HEK293 (cell line): ENCODE results near the gene ZNF790.
A peak's percentile ranks its signal among the peaks of the same experiment; 100 is the strongest.

Source experiments
- BCL11A ChIP-seq: fragments of 450-650 bp; formaldehyde crosslinking; IDR thresholded peaks from 2 replicates; pipeline ENCODE4 v1.5.1; 2016; ENCODE audit warnings: low read depth, missing biosample characterization, missing genetic modification characterization
- FEZF1 ChIP-seq: fragments of 450-650 bp; formaldehyde crosslinking; IDR thresholded peaks from 2 replicates; pipeline ENCODE4 v1.5.1; 2016; ENCODE audit warnings: missing biosample characterization, missing genetic modification characterization
- HOXD13 ChIP-seq: sonication (generic); formaldehyde crosslinking; IDR thresholded peaks from 2 replicates; pipeline ENCODE4 v1.8.0; 2022; ENCODE audit warnings: missing genetic modification reagents, borderline replicate concordance
- IKZF3 ChIP-seq: fragments of 450-650 bp; IDR thresholded peaks from 2 replicates; pipeline ENCODE4 v1.5.0; 2018; ENCODE audit warnings: missing biosample characterization, mild to moderate bottlenecking, missing genetic modification characterization, moderate library complexity
- KLF1 ChIP-seq: fragments of 450-650 bp; formaldehyde crosslinking; IDR thresholded peaks from 2 replicates; pipeline ENCODE4 v1.5.1; 2016; ENCODE audit warnings: missing biosample characterization, missing genetic modification characterization
- MYNN ChIP-seq: fragments of 450-650 bp; formaldehyde crosslinking; IDR thresholded peaks from 2 replicates; pipeline ENCODE4 v1.5.1; 2016; ENCODE audit warnings: missing biosample characterization, missing genetic modification characterization, borderline replicate concordance
- MZF1 ChIP-seq: fragments of 450-650 bp; formaldehyde crosslinking; IDR thresholded peaks from 2 replicates; pipeline ENCODE4 v1.5.1; 2017; ENCODE audit warnings: missing biosample characterization, missing genetic modification characterization, borderline replicate concordance
- SCRT1 ChIP-seq: fragments of 450-650 bp; formaldehyde crosslinking; IDR thresholded peaks from 2 replicates; pipeline ENCODE4 v1.5.1; 2016; ENCODE audit warnings: missing biosample characterization, missing genetic modification characterization, borderline replicate concordance
- TCF7L2 ChIP-seq: IDR thresholded peaks from 2 replicates; pipeline ENCODE4 v1.6.1; 2011; ENCODE audit warnings: low read depth, mild to moderate bottlenecking, inconsistent platforms, low read length, moderate library complexity, borderline replicate concordance
- ZBTB20 ChIP-seq: fragments of 450-650 bp; formaldehyde crosslinking; IDR thresholded peaks from 2 replicates; pipeline ENCODE4 v1.5.1; 2016; ENCODE audit warnings: missing biosample characterization, missing genetic modification characterization
- ZBTB48 ChIP-seq: fragments of 450-650 bp; formaldehyde crosslinking; IDR thresholded peaks from 2 replicates; pipeline ENCODE4 v1.5.1; 2016; ENCODE audit warnings: missing biosample characterization, missing genetic modification characterization
- ZFP37 ChIP-seq: fragments of 450-650 bp; formaldehyde crosslinking; IDR thresholded peaks from 2 replicates; pipeline ENCODE4 v1.5.1; 2016; ENCODE audit warnings: missing biosample characterization, missing genetic modification characterization
- ZFP41 ChIP-seq: fragments of 450-650 bp; formaldehyde crosslinking; IDR thresholded peaks from 2 replicates; pipeline ENCODE4 v1.5.1; 2016; ENCODE audit warnings: missing biosample characterization, missing genetic modification characterization, borderline replicate concordance
- ZFP69B ChIP-seq: fragments of 450-650 bp; formaldehyde crosslinking; IDR thresholded peaks from 2 replicates; pipeline ENCODE4 v1.5.1; 2016; ENCODE audit warnings: missing biosample characterization, missing genetic modification characterization
- ZNF112 ChIP-seq: fragments of 450-650 bp; formaldehyde crosslinking; IDR thresholded peaks from 2 replicates; pipeline ENCODE4 v1.5.0; 2017; ENCODE audit warnings: missing biosample characterization, missing genetic modification characterization
- ZNF114 ChIP-seq: fragments of 450-650 bp; formaldehyde crosslinking; IDR thresholded peaks from 2 replicates; pipeline ENCODE4 v1.5.0; 2017; ENCODE audit warnings: missing biosample characterization, missing genetic modification characterization
- ZNF157 ChIP-seq: fragments of 450-650 bp; formaldehyde crosslinking; IDR thresholded peaks from 2 replicates; pipeline ENCODE4 v1.5.1; 2016; ENCODE audit warnings: missing biosample characterization, missing genetic modification characterization
- ZNF169 ChIP-seq: fragments of 450-650 bp; formaldehyde crosslinking; IDR thresholded peaks from 2 replicates; pipeline ENCODE4 v1.5.1; 2016; ENCODE audit warnings: missing biosample characterization, missing genetic modification characterization
- ZNF175 ChIP-seq: fragments of 450-650 bp; formaldehyde crosslinking; IDR thresholded peaks from 2 replicates; pipeline ENCODE4 v1.5.1; 2016; ENCODE audit warnings: missing biosample characterization, missing genetic modification characterization
- ZNF184 ChIP-seq: fragments of 450-650 bp; IDR thresholded peaks from 2 replicates; pipeline ENCODE4 v1.5.1; 2018; ENCODE audit warnings: missing biosample characterization, mild to moderate bottlenecking, missing genetic modification characterization
- ZNF221 ChIP-seq: fragments of 450-650 bp; formaldehyde crosslinking; IDR thresholded peaks from 2 replicates; pipeline ENCODE4 v1.5.1; 2017; ENCODE audit warnings: missing biosample characterization, missing genetic modification characterization, borderline replicate concordance
- ZNF24 ChIP-seq: fragments of 450-650 bp; formaldehyde crosslinking; IDR thresholded peaks from 2 replicates; pipeline ENCODE4 v1.5.1; 2016; ENCODE audit warnings: missing biosample characterization, missing genetic modification characterization
- ZNF266 ChIP-seq: fragments of 450-650 bp; formaldehyde crosslinking; IDR thresholded peaks from 2 replicates; pipeline ENCODE4 v1.5.1; 2016; ENCODE audit warnings: missing biosample characterization, missing genetic modification characterization, low read depth
- ZNF302 ChIP-seq: fragments of 450-650 bp; formaldehyde crosslinking; IDR thresholded peaks from 2 replicates; pipeline ENCODE4 v1.5.1; 2016; ENCODE audit warnings: missing biosample characterization, missing genetic modification characterization, low read depth
- ZNF324 ChIP-seq: fragments of 450-650 bp; formaldehyde crosslinking; IDR thresholded peaks from 2 replicates; pipeline ENCODE4 v1.5.1; 2016; ENCODE audit warnings: missing biosample characterization, missing genetic modification characterization
- ZNF335 ChIP-seq: fragments of 450-650 bp; formaldehyde crosslinking; conservative IDR thresholded peaks from 2 replicates; pipeline ENCODE4 v1.5.1; 2016; ENCODE audit warnings: missing biosample characterization, missing genetic modification characterization
- ZNF37A ChIP-seq: fragments of 450-650 bp; IDR thresholded peaks from 2 replicates; pipeline ENCODE4 v1.5.1; 2018; ENCODE audit warnings: missing biosample characterization, missing genetic modification characterization
- ZNF423 ChIP-seq: fragments of 450-650 bp; formaldehyde crosslinking; IDR thresholded peaks from 2 replicates; pipeline ENCODE4 v1.5.1; 2016; ENCODE audit warnings: missing biosample characterization, missing genetic modification characterization
- ZNF521 ChIP-seq: fragments of 450-650 bp; formaldehyde crosslinking; IDR thresholded peaks from 2 replicates; pipeline ENCODE4 v1.5.1; 2017; ENCODE audit warnings: missing biosample characterization, mild to moderate bottlenecking, missing genetic modification characterization
- ZNF610 ChIP-seq: fragments of 450-650 bp; formaldehyde crosslinking; IDR thresholded peaks from 2 replicates; pipeline ENCODE4 v1.5.1; 2016; ENCODE audit warnings: missing biosample characterization, missing genetic modification characterization, borderline replicate concordance
- ZNF624 ChIP-seq: fragments of 450-650 bp; formaldehyde crosslinking; IDR thresholded peaks from 2 replicates; pipeline ENCODE4 v1.5.1; 2017; ENCODE audit warnings: missing biosample characterization, missing genetic modification characterization
- ZNF626 ChIP-seq: fragments of 450-650 bp; sonication (Bioruptor Pico); formaldehyde crosslinking; IDR thresholded peaks from 2 replicates; pipeline ENCODE4 v1.5.1; 2018; ENCODE audit warnings: missing biosample characterization, missing genetic modification characterization, inconsistent platforms
- ZNF639 ChIP-seq: fragments of 450-650 bp; formaldehyde crosslinking; IDR thresholded peaks from 2 replicates; pipeline ENCODE4 v1.5.1; 2016; ENCODE audit warnings: missing biosample characterization, missing genetic modification characterization
- ZNF704 ChIP-seq: fragments of 450-650 bp; formaldehyde crosslinking; IDR thresholded peaks from 2 replicates; pipeline ENCODE4 v1.5.1; 2016; ENCODE audit warnings: missing biosample characterization, missing genetic modification characterization
- ZNF792 ChIP-seq: fragments of 450-650 bp; formaldehyde crosslinking; IDR thresholded peaks from 2 replicates; pipeline ENCODE4 v1.5.1; 2016; ENCODE audit warnings: missing biosample characterization, missing genetic modification characterization
- ZNF837 ChIP-seq: fragments of 450-650 bp; formaldehyde crosslinking; IDR thresholded peaks from 2 replicates; pipeline ENCODE4 v1.5.1; 2016; ENCODE audit warnings: missing biosample characterization, missing genetic modification characterization
- TF ChIP-seq, protein P1 (sequence below): fragments of 450-650 bp; formaldehyde crosslinking; IDR thresholded peaks from 2 replicates; pipeline ENCODE4 v1.5.1; 2017; ENCODE audit warnings: missing biosample characterization, missing genetic modification characterization

The ZNF790 gene

GRCh38 chr19:36850559-36851442 is 12.6 kb upstream of the ZNF790 start, which contains the start of gene ZNF345 (continued):
- TF ChIP-seq, protein P1, sequence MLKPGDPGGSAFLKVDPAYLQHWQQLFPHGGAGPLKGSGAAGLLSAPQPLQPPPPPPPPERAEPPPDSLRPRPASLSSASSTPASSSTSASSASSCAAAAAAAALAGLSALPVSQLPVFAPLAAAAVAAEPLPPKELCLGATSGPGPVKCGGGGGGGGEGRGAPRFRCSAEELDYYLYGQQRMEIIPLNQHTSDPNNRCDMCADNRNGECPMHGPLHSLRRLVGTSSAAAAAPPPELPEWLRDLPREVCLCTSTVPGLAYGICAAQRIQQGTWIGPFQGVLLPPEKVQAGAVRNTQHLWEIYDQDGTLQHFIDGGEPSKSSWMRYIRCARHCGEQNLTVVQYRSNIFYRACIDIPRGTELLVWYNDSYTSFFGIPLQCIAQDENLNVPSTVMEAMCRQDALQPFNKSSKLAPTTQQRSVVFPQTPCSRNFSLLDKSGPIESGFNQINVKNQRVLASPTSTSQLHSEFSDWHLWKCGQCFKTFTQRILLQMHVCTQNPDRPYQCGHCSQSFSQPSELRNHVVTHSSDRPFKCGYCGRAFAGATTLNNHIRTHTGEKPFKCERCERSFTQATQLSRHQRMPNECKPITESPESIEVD: no peak
- TF ChIP-seq IKZF3 (tag by site-specific recombination): peak; percentile 30; the same call in 1 of the 2 replicates
- peak; percentile 91 for TF ChIP-seq ZNF792 (tag by site-specific recombination)
- no peak; the same call in 1 of the 2 replicates for TF ChIP-seq ZNF610 (tag by site-specific recombination)
- no peak; the same call in 1 of the 2 replicates for TF ChIP-seq ZNF837 (tag by site-specific recombination)
- TF ChIP-seq ZFP37 (tag by site-specific recombination): peak; percentile 90; the same call in 1 of the 2 replicates
- TF ChIP-seq ZNF266 (tag by site-specific recombination): peak; percentile 65; the same call in 1 of the 2 replicates
- TF ChIP-seq ZNF624 (tag by site-specific recombination): peak; percentile 50; the same call in 1 of the 2 replicates
- no peak for TF ChIP-seq TCF7L2
- peak; percentile 88 for TF ChIP-seq ZBTB48
- TF ChIP-seq ZNF302 (tag by site-specific recombination): no peak
- no peak for TF ChIP-seq ZNF175
- TF ChIP-seq ZFP41: no peak
- TF ChIP-seq ZNF423 (tag by site-specific recombination): no peak
- no peak for TF ChIP-seq FEZF1
- peak; percentile 65; the same call in 1 of the 2 replicates for TF ChIP-seq BCL11A (tag by site-specific recombination)
- TF ChIP-seq ZNF114 (tag by site-specific recombination): no peak
- peak; percentile 54 for TF ChIP-seq MZF1 (tag by site-specific recombination)
- TF ChIP-seq MYNN (tag by site-specific recombination): no peak
- no peak for TF ChIP-seq ZNF521 (tag by site-specific recombination)
- no peak; the same call in 1 of the 2 replicates for TF ChIP-seq ZNF24 (tag by site-specific recombination)
- TF ChIP-seq SCRT1: peak; percentile 99
- peak; percentile 68 for TF ChIP-seq ZNF157 (tag by site-specific recombination)
- no peak for TF ChIP-seq HOXD13 (CRISPR knock-in tag)
- TF ChIP-seq ZNF335 (tag by site-specific recombination): peak; percentile 100
- peak; percentile 87 for TF ChIP-seq ZFP69B (tag by site-specific recombination)
- TF ChIP-seq ZNF626: no peak
- peak; percentile 74; the same call in 1 of the 2 replicates for TF ChIP-seq ZNF169 (tag by site-specific recombination)
- peak; percentile 98 for TF ChIP-seq ZBTB20
- no peak for TF ChIP-seq ZNF221
- no peak for TF ChIP-seq ZNF184
- no peak; the same call in 1 of the 2 replicates for TF ChIP-seq ZNF704
- peak; percentile 83 for TF ChIP-seq KLF1
- TF ChIP-seq ZNF37A: no peak
- TF ChIP-seq ZNF112 (tag by site-specific recombination): no peak
- TF ChIP-seq ZNF639 (tag by site-specific recombination): 0 out of 2 replicates have a peak, but pooled peaks have one; percentile 45
- TF ChIP-seq ZNF324 (tag by site-specific recombination): peak; percentile 78; the same call in 1 of the 2 replicates
